Tibial artery (tissue), 4 donors: ENCODE results near the gene PCDH18.
A peak's percentile ranks its signal among the peaks of the same experiment; 100 is the strongest.
"Not testable (repeated sequence)": the region's sequence is repeated elsewhere in the genome, so short reads cannot be mapped to it uniquely, and the experiment has no call there.

Experiments
- DNase-seq, 2 donors: peaks; one replicate each; pipeline ENCODE4 v3.0.0-alpha.2; 2019
- H3K27ac ChIP-seq, 2 donors: fragments of 200-600 bp; sonication (generic) in 1 of 2; 1 replicate in 1 of 2; 2 replicates in 1 of 2; pipeline ENCODE4 v1.5.1; 2018 to 2019; ENCODE audit warnings: mild to moderate bottlenecking in 1 of 2
- H3K27me3 ChIP-seq, 2 donors: fragments of 200-600 bp; sonication (generic) in 1 of 2; one replicate each; pipeline versions ENCODE4 v1.5.1 to v1.6.0; 2016 to 2019
- H3K36me3 ChIP-seq, 3 donors: fragments of 200-600 bp; sonication (generic) in 2 of 3; one replicate each; pipeline ENCODE4 v1.5.1; 2016 to 2019; ENCODE audit warnings: mild to moderate bottlenecking in 2 of 3
- H3K4me1 ChIP-seq, 4 donors: fragments of 200-600 bp; sonication (generic) in 2 of 4; 1 replicate in 3 of 4; 2 replicates in 1 of 4; pipeline ENCODE4 v1.5.1; 2016 to 2019
- H3K4me3 ChIP-seq, 2 donors: fragments of 200-600 bp; sonication (generic) in 1 of 2; 1 replicate in 1 of 2; 2 replicates in 1 of 2; pipeline ENCODE4 v1.5.1; 2018 to 2019; ENCODE audit warnings: mild to moderate bottlenecking in 2 of 2
- H3K9me3 ChIP-seq, 3 donors: fragments of 200-600 bp; sonication (generic) in 1 of 3; one replicate each; pipeline ENCODE4 v1.5.1; 2016 to 2019
- intact Hi-C: fragments of 100-400 bp; cut with DNase I; formaldehyde crosslinking; loops from one replicate; pipeline ENCODE4 v1.15.0; 2023; ENCODE audit warnings: low total_unique reads
- TF ChIP-seq, protein P1 (sequence below), 2 experiments: fragments of 200-600 bp in 1 of 2; fragments of 450-650 bp in 1 of 2; IDR thresholded peaks; one replicate each; pipeline ENCODE4 v1.5.1; 2017 to 2019; ENCODE audit warnings: antibody characterized with exemption in 2 of 2, mild to moderate bottlenecking in 1 of 2, moderate library complexity in 1 of 2

PCDH18 gene

DNA sequence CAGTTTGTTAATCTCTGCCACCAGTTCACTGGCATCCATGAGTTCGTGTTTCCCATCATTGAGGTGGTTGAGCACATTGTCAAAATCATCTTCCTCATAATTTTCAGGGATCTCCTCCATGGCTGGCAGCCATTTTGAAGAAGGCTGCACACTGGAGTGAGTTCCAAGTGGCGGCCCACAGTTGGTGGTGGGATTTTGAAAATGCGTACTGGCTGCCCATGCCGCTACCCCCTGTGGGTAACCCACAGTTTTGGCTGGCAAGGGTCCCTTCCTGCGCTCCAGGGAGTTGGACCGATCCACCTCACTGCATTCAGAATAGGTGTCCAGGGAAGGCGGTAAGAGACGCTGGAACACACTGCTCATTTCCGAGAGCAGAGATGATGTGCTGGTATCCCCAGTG, 11.2 kb downstream of the PCDH18 start:
- Histone ChIP-seq H3K27me3 (no peaks in the 10 kb centered on the region), H3K4me1 (peaks cover 0 to 73% (median 14%) of the 10 kb centered on the region in 4 donors), H3K36me3 (peaks cover 11 to 15% (median 12%) of the 10 kb centered on the region in 3 donors), H3K4me3 (no peak overlapping the region), H3K27ac (peak overlapping the region; percentile 66 to 92), H3K9me3 (no peaks in the 10 kb centered on the region)
- TF ChIP-seq, protein P1, sequence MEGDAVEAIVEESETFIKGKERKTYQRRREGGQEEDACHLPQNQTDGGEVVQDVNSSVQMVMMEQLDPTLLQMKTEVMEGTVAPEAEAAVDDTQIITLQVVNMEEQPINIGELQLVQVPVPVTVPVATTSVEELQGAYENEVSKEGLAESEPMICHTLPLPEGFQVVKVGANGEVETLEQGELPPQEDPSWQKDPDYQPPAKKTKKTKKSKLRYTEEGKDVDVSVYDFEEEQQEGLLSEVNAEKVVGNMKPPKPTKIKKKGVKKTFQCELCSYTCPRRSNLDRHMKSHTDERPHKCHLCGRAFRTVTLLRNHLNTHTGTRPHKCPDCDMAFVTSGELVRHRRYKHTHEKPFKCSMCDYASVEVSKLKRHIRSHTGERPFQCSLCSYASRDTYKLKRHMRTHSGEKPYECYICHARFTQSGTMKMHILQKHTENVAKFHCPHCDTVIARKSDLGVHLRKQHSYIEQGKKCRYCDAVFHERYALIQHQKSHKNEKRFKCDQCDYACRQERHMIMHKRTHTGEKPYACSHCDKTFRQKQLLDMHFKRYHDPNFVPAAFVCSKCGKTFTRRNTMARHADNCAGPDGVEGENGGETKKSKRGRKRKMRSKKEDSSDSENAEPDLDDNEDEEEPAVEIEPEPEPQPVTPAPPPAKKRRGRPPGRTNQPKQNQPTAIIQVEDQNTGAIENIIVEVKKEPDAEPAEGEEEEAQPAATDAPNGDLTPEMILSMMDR (IDR thresholded peaks at IDR 0.05): no peak
- DNase-seq: no peak
- intact Hi-C loops: no loop called here

DNA sequence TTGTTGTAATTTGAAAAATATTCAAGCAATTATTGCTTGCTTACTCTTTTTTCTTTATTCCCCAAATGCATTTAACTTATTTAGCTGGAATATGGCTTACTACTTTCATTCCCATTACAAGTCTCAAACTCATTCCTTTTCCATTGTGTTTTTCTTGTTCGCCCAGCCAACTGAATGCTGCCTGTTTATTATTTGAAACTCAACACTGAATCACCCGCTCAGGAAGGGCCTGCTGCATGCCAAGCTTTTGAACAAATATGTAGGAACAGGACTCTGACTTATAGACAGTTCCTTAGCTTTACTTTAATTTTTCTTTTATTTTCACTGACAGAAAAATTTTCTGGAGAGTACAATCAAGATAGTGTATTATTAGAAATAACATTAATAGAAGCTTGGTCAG, 12.9 kb downstream of the PCDH18 start:
- peak overlapping the region; percentile 66 to 92 for H3K27ac ChIP-seq
- H3K9me3 ChIP-seq: no peaks in the 10 kb centered on the region
- H3K4me1 ChIP-seq: peaks cover 0 to 60% (median 10%) of the 10 kb centered on the region in 4 donors
- H3K27me3 ChIP-seq: no peaks in the 10 kb centered on the region
- DNase-seq: no peak
- intact Hi-C loops: loop anchor here (10.0 kb wide), 1 partner anchor 155 kb away; no protein-coding TSS in a partner anchor
- TF ChIP-seq, protein P1 (IDR thresholded peaks at IDR 0.05): no peak
- no peak overlapping the region for H3K4me3 ChIP-seq
- H3K36me3 ChIP-seq: peaks cover 11 to 15% (median 12%) of the 10 kb centered on the region in 3 donors

DNA sequence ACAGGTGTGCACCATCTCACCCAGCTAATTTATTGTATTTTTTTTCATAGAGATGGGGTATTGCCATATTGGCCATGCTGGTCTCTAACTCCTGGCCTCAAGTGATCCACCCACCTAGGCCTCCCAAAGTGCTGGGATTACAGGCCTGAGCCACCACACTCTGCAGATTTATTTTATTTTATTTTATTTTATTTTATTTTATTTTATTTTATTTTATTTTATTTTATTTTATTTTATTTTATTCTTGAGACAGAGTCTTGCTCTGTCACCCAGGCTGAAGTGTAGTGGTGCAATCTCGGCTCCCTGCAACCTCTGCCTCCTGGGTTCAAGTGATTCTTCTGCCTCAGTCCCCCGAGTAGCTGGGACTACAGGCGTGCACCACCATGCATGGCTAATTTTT, 15.0 kb downstream of the PCDH18 start:
- H3K27ac ChIP-seq: peak overlapping the region in 1 of 2 donors; percentile 92
- intact Hi-C loops: loop anchor here (10.0 kb wide), 1 partner anchor 153 kb away; no protein-coding TSS in a partner anchor
- not testable (repeated sequence) for DNase-seq, H3K27me3 ChIP-seq, H3K9me3 ChIP-seq, H3K4me3 ChIP-seq
- H3K36me3 ChIP-seq: peaks cover 11 to 15% (median 12%) of the 10 kb centered on the region in 3 donors
- peaks cover 0 to 56% (median 5%) of the 10 kb centered on the region in 4 donors for H3K4me1 ChIP-seq

DNA sequence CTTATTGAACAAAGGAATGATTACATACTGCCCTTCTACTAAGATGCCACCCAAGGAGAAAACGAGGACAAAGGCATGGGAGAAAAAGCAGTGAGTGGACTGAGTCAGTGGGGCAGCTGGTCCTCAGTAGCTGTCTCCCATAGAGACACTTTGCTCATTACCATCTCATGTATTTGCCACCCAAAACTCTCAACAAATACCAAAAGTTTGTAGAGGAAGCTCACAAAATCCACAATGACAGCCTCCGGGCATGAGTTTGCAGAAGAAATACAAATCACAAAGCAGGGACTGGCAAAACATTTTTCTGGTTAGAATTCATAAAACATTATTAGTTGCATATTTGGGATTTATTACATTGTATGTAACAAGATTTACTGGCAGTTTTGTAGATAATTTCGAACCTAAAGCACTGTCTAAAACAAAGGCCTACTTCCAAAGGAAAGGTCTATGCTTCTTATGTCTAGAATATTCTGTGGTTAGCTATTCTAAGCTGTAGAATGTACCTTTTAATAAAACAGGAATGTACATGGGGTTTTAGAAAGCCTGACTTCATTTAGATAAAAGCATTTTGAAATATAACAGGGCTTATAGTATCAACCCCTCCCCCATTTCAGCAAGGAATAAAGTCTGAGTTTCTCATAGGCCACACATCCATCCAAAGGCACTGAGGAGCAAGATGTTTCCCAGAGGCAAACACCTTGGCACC, 17.7 kb downstream of the PCDH18 start:
- Histone ChIP-seq H3K9me3 (no peaks in the 10 kb centered on the region), H3K27ac (peak overlapping the region; percentile 31 to 42), H3K27me3 (no peaks in the 10 kb centered on the region), H3K36me3 (no peaks in the 10 kb centered on the region), H3K4me1 (peaks cover 0 to 52% (median 5%) of the 10 kb centered on the region in 4 donors), H3K4me3 (no peak overlapping the region)
- no peak for DNase-seq
- TF ChIP-seq, protein P1 (IDR thresholded peaks at IDR 0.05): no peak
- intact Hi-C loops: loop anchor here (10.0 kb wide), 1 partner anchor 150 kb away; no protein-coding TSS in a partner anchor

DNA sequence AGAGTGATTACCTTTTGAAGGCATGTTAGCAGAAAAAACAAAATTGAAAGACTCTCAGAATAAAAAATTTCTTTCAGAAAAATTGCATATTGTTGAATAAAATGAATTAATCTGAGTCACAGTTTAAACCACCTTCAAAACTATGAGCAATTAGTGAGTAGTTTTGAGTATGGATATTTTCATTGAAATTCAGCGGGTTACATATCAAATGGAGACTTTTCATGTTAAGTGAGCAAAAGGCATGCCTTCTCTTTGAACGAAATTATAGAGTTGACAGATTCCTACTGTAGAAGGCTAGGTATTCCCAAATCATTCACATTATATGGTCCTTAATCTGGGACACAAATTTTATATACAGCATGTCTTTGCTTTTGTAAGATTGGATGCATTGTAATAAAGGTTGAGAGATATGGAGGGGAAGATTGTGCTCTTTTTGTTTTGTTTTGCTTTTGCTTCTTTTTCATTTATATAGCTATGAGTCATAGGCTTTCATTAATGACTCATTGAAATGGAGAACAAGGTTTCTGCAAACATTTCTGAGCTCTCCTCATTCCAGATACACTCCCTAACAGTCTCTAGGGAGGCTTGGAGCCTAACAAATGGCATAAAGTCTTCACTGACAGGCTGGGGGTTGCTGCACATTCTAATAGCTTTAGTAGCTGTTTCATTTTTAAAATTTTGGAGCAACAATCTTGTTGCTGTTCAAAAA, 21.6 kb downstream of the PCDH18 start:
- H3K27ac ChIP-seq: peak overlapping the region; percentile 52 to 55

More for the DNA sequence above, 21.6 kb downstream of the PCDH18 start:
- no peaks in the 10 kb centered on the region for H3K27me3 ChIP-seq
- H3K4me3 ChIP-seq: peak overlapping the region in 1 of 2 donors; percentile 35
- H3K4me1 ChIP-seq: peaks cover 0 to 37% (median 1%) of the 10 kb centered on the region in 4 donors
- TF ChIP-seq, protein P1 (IDR thresholded peaks at IDR 0.05): no peak
- DNase-seq: no peak
- intact Hi-C loops: loop anchor here (10.0 kb wide), 1 partner anchor 146 kb away; no protein-coding TSS in a partner anchor
- no peaks in the 10 kb centered on the region for H3K9me3 ChIP-seq
- H3K36me3 ChIP-seq: no peaks in the 10 kb centered on the region
